ENCODE data around the gene C3orf22.

Gene C3orf22

GRCh38 chr3:126578702-126579101 is 20.0 kb upstream of the C3orf22 start:
- DNase-seq (ENCODE audit: insufficient read length, low spot score) (no peak), FAIRE-seq (no peak)
- TF ChIP-seq TAF1 (IDR thresholded peaks at IDR 0.05; ENCODE audit: low read depth, low read length): no peak
- TF ChIP-seq POU2F2 (IDR thresholded peaks at IDR 0.05; ENCODE audit: low read depth, low read length): no peak
- TF ChIP-seq POLR2AphosphoS5 (IDR thresholded peaks at IDR 0.05; ENCODE audit: low read depth, low read length): no peak
- no peak for TF ChIP-seq POLR2A (IDR thresholded peaks at IDR 0.05; ENCODE audit: low read depth, low read length)
- TF ChIP-seq PAX5 (IDR thresholded peaks at IDR 0.05; ENCODE audit: insufficient read depth, low read length, severe bottlenecking): no peak
- no peak for TF ChIP-seq SPI1 (IDR thresholded peaks at IDR 0.05; ENCODE audit: low read depth, low read length)

GRCh38 chr3:126577261-126577660 is 18.5 kb upstream of the C3orf22 start:
- DNase-seq (ENCODE audit: insufficient read length, low spot score): no peak
- FAIRE-seq: no peak
- TF ChIP-seq POU2F2 (IDR thresholded peaks at IDR 0.05; ENCODE audit: low read depth, low read length) (no peak), SPI1 (IDR thresholded peaks at IDR 0.05; ENCODE audit: low read depth, low read length) (no peak), TAF1 (IDR thresholded peaks at IDR 0.05; ENCODE audit: low read depth, low read length) (no peak), POLR2AphosphoS5 (IDR thresholded peaks at IDR 0.05; ENCODE audit: low read depth, low read length) (no peak), POLR2A (IDR thresholded peaks at IDR 0.05; ENCODE audit: low read depth, low read length) (no peak), PAX5 (IDR thresholded peaks at IDR 0.05; ENCODE audit: insufficient read depth, low read length, severe bottlenecking) (no peak)

GRCh38 chr3:126573492-126574117 is 14.9 kb upstream of the C3orf22 start:
- TF ChIP-seq PAX5 (IDR thresholded peaks at IDR 0.05; ENCODE audit: insufficient read depth, low read length, severe bottlenecking) (no peak), POLR2A (IDR thresholded peaks at IDR 0.05; ENCODE audit: low read depth, low read length) (no peak), POU2F2 (IDR thresholded peaks at IDR 0.05; ENCODE audit: low read depth, low read length) (no peak), POLR2AphosphoS5 (IDR thresholded peaks at IDR 0.05; ENCODE audit: low read depth, low read length) (no peak), SPI1 (IDR thresholded peaks at IDR 0.05; ENCODE audit: low read depth, low read length) (no peak), TAF1 (IDR thresholded peaks at IDR 0.05; ENCODE audit: low read depth, low read length) (no peak)
- DNase-seq (ENCODE audit: insufficient read length, low spot score) (no peak), FAIRE-seq (no peak)

- FAIRE-seq (no peak), DNase-seq (ENCODE audit: insufficient read length, low spot score) (no peak)
- TF ChIP-seq PAX5 (IDR thresholded peaks at IDR 0.05; ENCODE audit: insufficient read depth, low read length, severe bottlenecking): no peak
Observed at GRCh38 chr3:126571078-126571477, 12.3 kb upstream of the C3orf22 start.

- TF ChIP-seq POU2F2 (IDR thresholded peaks at IDR 0.05; ENCODE audit: low read depth, low read length): no peak
- no peak for TF ChIP-seq SPI1 (IDR thresholded peaks at IDR 0.05; ENCODE audit: low read depth, low read length)
- TF ChIP-seq POLR2AphosphoS5 (IDR thresholded peaks at IDR 0.05; ENCODE audit: low read depth, low read length): no peak
- TF ChIP-seq TAF1 (IDR thresholded peaks at IDR 0.05; ENCODE audit: low read depth, low read length): no peak
- no peak for TF ChIP-seq POLR2A (IDR thresholded peaks at IDR 0.05; ENCODE audit: low read depth, low read length)
- TF ChIP-seq PAX5 (IDR thresholded peaks at IDR 0.05; ENCODE audit: insufficient read depth, low read length, severe bottlenecking): no peak
- DNase-seq (ENCODE audit: insufficient read length, low spot score) (no peak), FAIRE-seq (no peak)
Observed at GRCh38 chr3:126570103-126570541, 11.4 kb upstream of the C3orf22 start.

GRCh38 chr3:126569390-126569975 is 10.8 kb upstream of the C3orf22 start:
- TF ChIP-seq SPI1 (IDR thresholded peaks at IDR 0.05; ENCODE audit: low read depth, low read length): no peak
- TF ChIP-seq TAF1 (IDR thresholded peaks at IDR 0.05; ENCODE audit: low read depth, low read length): no peak
- TF ChIP-seq PAX5 (IDR thresholded peaks at IDR 0.05; ENCODE audit: insufficient read depth, low read length, severe bottlenecking): no peak
- FAIRE-seq (no peak), DNase-seq (ENCODE audit: insufficient read length, low spot score) (no peak)

GRCh38 chr3:126568776-126569342 is 10.1 kb upstream of the C3orf22 start:
- TF ChIP-seq POU2F2 (IDR thresholded peaks at IDR 0.05; ENCODE audit: low read depth, low read length) (no peak), SPI1 (IDR thresholded peaks at IDR 0.05; ENCODE audit: low read depth, low read length) (no peak), POLR2A (IDR thresholded peaks at IDR 0.05; ENCODE audit: low read depth, low read length) (no peak)
- FAIRE-seq (no peak), DNase-seq (ENCODE audit: insufficient read length, low spot score) (no peak)

- TF ChIP-seq POLR2A (IDR thresholded peaks at IDR 0.05; ENCODE audit: low read depth, low read length) (no peak), TAF1 (IDR thresholded peaks at IDR 0.05; ENCODE audit: low read depth, low read length) (no peak), SPI1 (IDR thresholded peaks at IDR 0.05; ENCODE audit: low read depth, low read length) (no peak), POU2F2 (IDR thresholded peaks at IDR 0.05; ENCODE audit: low read depth, low read length) (no peak), PAX5 (IDR thresholded peaks at IDR 0.05; ENCODE audit: insufficient read depth, low read length, severe bottlenecking) (no peak), POLR2AphosphoS5 (IDR thresholded peaks at IDR 0.05; ENCODE audit: low read depth, low read length) (no peak)
- no peak for DNase-seq (ENCODE audit: insufficient read length, low spot score)
- FAIRE-seq: no peak
Observed at GRCh38 chr3:126567696-126568438, 9.1 kb upstream of the C3orf22 start.

GRCh38 chr3:126562737-126563276 is 4.1 kb upstream of the C3orf22 start:
- no peak for TF ChIP-seq PAX5 (IDR thresholded peaks at IDR 0.05; ENCODE audit: insufficient read depth, low read length, severe bottlenecking)
- TF ChIP-seq TAF1 (IDR thresholded peaks at IDR 0.05; ENCODE audit: low read depth, low read length): no peak
- TF ChIP-seq SPI1 (IDR thresholded peaks at IDR 0.05; ENCODE audit: low read depth, low read length): no peak
- no peak for TF ChIP-seq POLR2A (IDR thresholded peaks at IDR 0.05; ENCODE audit: low read depth, low read length)
- no peak for TF ChIP-seq POLR2AphosphoS5 (IDR thresholded peaks at IDR 0.05; ENCODE audit: low read depth, low read length)
- TF ChIP-seq POU2F2 (IDR thresholded peaks at IDR 0.05; ENCODE audit: low read depth, low read length): no peak
- DNase-seq (ENCODE audit: insufficient read length, low spot score) (no peak), FAIRE-seq (no peak)
